ENCODE results near the gene ARHGEF10L.
"Not testable (repeated sequence)": the region's sequence is repeated elsewhere in the genome, so short reads cannot be mapped to it uniquely, and the experiment has no call there.

Gene ARHGEF10L

DNA sequence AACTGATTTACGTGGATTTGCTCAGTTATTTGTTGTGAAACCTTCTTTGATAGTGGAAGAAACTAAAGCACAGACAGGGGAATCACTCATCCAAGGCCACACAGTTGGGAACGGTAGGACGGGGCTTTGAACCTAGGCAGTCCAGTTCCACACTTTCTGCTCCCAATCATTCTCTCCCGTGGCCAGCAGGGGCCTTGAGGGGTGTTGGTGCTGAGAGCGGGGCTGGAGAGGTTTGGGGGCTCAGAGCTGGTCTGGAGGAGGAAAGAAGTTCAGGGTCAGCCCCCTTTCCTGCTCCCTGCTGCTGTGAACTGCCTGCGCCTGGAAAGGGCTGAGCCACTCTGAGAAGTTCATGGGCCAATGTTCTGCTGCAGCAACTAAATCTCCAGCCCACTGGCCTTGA is 184.2 kb downstream of the ARHGEF10L start:
- no peak for DNase-seq

DNA sequence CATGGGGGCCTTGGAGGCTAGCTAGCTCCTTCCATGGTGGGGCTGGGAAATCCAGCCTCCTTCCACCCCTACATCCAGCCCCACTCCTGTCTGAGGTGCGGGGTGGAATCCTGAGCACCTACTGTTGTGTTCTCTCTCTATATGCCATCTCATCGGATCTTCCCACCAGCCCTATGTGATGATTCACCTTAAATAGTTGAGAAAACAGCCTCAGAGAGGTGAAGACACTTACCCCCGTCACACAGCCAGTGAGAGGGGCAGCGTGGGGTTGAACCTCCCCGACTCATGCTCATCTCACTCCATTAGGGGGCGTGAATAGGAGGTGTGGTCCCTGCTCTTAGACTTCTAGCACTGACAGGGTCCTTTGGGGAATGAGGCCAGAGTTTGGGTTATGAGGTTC is 184.7 kb downstream of the ARHGEF10L start:
- DNase-seq: no peak

DNA sequence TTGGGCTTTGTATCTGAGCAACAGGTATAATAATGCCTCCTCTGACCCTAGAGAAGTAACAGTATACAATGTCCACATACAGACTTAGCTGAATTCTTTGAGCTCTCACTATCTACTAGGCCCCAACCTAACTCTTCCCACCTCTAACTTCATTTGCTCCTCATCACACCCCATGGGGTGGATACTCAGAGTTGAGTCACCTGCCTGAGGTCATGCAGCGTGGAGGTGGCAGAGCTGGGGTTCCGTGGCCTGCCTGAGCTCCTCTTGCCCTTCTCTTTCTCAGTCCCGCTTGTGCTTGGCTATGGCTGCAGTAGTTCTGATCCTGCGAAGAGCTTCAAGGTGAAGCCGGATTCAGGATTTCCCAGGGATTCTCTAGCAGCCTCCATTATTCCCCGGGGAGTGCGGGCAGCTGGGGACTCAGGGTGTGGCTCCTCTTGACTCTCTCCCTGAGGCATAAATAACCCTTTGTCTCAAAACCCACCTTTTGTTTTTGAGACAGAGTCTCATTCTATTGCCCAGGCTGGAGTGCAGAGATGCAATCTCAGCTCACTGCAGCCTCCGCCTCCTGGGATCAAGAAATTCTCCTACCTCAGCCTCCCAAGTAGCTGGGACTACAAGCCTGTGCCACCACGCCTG is 185.7 kb downstream of the ARHGEF10L start:
- DNase-seq: no peak

DNA sequence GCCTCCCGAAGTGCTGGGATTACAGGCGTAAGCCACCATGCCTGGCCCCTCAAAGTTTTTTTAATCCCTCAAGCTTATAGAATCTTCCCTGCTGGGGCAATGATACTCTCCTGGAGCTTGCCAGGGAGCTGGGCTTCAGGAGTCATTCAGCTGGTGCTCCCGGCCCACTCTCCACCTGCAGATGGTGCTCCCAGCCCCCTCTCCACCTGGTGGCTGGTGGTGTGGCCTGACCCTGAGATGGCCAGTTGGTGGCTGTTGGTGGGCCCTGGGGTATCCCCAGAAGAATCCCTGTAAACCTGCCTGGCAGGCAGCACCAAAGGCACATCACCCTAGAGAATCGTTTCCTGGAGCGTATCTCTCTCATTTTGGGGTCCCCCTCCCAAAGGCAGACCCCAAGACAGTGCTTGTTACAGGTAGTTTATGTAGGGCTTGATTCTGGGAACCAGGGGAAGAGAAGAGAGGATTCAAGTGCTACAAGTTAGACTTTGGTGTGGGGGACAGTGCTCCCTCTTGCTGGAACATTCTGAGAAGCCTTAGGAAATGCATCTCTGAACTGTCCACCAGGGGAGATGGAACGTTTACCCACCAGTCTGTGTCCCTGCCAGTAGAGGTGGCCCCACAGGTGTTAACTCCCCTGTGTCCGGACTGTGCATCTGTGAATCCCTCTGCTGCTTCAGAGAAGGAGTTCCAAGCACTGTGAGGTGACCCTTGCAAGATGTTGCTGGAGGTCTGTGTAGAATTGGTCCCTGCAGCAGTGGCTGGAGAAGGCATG is 186.5 kb downstream of the ARHGEF10L start:
- no peak for DNase-seq

DNA sequence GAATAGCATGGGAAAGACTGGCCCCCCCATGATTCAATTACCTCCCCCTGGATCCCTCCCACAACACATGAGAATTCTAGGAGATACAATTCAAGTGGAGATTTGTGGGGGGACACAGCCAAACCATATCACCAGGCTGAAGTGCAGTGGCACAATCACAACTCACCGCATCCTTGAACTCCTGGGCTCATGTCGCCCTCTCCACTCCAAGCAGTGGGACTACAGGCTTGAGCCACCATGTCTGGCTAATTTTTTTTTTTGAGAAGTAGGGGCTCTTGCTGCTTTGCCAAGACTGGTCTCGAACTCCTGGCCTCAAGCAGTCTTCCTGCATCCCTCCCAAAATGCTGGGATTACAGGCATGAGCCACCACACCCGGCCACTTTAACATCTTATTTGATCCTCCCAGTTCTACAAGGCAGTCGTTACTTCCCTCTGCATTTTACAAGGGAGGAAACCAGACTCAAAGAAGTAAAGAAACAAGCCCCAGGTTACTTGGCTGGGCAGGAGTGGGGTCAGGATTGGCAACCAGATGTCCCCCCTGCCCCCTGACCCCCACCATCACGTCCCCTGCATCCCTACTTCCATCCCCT is 188.7 kb downstream of the ARHGEF10L start:
- DNase-seq: no peak

DNA sequence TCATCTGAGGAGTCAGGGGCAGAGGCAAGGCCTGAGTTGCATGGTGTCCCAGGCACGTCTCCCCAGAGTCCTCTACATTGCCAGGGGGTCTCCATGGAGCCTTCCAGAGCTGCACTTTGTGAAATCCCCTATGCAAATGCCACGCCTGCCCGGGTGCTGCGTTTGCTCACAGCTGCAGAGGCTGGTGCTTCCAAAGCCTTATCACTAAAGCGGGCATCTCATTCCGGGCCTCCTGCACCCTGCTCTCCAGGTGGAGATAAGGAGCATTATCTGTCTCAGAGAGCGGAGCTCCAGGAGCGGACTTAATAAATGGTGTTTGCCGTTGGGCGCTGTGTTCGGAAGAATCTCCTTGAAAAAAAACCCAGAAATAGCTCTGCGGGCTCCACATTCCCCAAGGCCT is 189.8 kb downstream of the ARHGEF10L start:
- no peak for DNase-seq

DNA sequence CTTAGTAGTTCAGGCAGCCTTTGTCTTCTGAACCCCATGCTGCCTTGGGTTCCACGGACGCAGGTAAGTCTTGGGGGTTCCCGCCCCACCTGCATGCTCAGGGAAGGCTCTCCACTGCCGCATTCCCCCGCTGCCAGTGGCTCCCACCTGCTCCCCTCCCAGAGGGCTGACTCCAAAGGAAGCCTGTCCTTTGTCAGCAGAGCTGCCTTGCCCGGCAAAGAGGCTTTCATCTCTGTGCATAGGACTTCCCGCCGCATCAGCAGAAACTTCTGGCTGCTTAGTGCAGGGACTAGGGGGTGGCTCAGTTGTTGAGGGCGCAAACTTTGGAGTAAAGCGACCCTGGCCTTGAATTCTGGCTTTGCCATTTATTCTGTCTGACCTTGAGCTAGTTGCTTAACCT is 190.4 kb downstream of the ARHGEF10L start:
- no peak for DNase-seq

DNA sequence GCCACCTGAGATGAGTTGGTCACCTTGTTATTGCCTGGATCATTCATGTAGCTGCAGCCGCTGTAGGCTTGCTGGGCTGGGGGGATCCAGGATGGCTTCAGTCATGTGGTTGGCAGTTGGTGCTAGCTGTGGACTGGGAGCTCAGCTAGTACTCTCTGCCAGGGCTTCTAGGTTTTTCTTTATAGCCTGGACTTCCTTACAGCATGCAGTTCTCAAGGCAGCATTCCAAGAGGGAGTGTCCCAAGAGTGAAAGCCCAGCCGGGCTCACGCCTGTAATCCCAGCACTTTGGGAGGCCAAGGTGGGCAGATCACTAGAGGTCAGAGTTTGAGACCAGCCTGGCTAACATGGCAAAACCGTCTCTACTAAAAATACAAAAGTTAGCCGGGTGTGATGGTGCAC is 192.0 kb downstream of the ARHGEF10L start:
- DNase-seq: no peak

DNA sequence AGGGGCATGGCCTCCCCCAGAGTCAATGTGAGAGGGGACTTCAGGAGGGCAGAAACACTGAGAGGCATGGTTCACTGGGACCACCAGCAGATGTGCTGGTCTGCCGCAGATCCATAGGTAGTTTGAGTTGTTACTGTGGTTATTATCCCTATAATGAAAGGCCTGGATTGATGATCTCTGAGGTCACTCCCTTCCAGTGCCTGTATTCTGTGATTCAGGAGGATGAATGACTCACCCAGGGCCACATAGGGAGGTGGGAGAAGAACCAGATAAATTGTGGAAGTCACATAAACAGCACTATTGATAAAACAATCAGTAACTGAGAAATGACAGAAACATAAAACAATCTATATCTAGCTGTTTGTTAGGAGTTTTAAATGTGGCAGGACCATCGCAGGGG is 193.0 kb downstream of the ARHGEF10L start:
- DNase-seq: no peak

DNA sequence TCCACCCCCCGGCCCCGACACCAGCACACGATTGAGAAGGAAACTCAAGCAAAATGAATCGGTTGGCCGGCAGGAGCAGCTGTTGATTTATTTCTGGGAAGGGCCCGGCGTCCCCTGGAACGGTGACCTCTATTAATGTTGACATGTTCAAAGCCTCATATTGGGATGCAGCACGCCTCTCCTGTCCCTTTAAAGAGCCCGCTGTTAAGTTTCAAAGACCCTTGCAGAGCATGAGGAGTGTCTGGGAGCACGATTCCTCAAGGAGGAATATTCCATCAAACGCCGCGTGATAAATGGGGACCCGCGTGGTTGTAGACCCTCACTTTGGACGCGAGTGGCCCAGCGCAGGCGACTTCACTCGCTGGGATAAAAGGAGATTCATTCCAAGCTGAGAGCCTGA is 194.2 kb downstream of the ARHGEF10L start:
- DNase-seq: no peak

DNA sequence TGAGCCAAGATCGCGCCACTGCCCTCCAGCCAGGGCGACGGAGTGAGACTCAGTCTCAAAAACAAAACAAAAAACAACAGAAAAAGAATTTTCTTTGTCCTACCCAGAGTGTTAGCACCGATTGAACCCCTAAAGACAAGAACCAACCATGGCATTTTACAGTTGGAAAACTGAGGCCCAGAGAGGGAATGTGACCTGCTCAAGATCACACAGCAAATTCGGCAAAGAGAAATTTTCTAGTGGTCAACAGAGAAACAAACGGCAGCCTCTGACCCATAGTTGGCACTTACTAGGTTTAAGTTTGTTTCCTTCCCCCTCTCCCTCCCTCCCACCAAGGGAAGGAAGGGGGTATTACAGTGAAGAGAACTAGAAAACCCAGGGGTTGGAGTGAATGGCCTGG is 195.1 kb downstream of the ARHGEF10L start:
- DNase-seq: no peak

DNA sequence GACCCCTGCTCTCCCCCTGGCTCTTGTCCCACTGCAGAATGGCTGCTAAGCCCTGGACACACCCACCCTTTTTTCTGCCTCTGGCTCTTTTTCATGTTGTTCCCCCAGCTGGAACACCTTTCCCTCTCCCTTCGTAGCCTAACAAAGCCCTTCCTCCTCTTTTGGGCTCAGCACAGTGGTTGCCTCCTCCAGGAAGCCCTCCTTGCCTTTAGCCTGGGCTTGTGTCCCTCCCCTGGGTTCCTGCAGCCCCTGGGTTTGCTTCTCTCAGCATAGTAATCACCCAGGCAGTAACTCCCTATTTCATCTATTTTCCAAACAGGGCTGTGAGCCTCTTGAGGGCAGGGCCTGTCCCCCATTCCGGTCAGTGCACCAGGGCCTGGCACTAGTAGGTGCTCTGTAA is 195.8 kb downstream of the ARHGEF10L start:
- no peak for DNase-seq

DNA sequence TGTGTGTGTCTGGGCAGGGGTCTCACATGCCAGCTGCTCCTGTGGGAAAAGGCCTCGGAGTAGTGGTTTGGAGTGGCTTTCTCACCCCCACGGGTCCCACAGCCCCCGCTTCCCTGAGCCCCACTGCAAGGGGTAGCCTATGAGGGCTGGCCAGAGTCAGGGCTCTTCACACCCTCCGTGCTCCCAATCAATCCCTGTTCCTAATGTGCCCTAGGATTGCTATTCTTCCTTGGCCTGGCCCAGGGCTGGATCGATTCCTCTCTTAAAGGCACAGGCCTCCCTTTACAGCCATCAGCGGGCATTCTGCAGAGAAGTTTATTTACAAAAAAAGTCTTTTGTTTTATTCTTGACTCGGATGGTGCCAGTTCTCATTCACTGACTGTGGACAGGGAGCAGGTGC is 196.3 kb downstream of the ARHGEF10L start:
- no peak for DNase-seq

DNA sequence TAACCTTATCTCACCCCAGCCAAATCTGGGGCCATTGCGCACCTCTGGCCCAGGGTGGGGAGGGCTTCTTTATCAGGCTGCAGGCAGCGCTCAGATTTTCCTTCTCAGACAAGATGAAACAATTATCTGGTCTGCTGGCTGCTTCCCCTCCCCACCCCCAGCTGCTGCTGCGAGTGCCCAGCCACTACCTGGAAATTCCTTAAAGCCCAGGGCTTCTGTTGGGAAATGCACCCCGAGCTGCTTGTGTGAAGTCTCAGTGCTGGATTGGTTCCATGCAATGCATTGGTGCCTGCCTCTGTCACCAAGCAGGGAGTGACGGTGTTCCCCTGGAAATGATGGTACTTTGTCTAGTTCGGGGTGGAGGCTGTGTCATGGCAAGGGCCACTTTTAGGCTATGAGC is 197.1 kb downstream of the ARHGEF10L start:
- DNase-seq: no peak

DNA sequence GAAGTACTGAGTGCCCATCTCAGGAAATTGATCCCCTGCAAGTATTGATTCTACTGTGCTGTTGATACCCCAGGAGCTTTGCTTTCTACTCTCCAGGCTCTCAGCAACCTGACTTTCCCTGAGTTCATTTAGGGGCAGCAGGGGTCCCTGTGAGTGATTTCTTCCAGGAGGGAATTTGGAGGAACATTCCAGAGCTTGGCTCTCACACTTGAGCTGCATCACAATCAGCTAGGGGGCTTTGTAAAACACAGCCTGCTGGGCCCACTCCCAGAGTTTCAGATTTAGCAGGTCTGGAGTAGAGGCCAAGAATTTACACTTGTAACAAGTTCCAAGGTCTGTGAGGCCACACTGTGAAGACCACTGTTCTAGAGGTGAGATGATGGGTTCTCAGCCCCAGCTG is 199.6 kb downstream of the ARHGEF10L start:
- DNase-seq: no peak

DNA sequence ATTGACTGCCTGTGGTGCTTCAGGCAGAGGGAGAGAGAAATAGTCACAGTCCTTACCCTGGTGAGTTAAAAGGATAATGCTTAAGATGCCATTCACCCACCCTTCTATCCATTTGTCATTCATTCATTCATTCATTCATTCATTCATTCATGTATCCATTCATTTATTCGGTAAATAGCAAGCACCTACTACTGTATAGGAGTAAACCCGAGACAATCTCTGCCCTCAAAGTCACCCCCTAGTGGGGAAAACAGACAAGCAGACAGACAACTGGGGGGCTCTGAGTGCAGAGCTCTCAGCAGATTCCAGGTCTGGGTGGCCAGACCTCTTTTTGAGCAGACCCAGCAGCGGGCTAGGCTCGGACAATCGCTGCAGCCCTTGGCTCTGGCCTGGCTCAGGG is 201.6 kb downstream of the ARHGEF10L start:
- DNase-seq: no peak

DNA sequence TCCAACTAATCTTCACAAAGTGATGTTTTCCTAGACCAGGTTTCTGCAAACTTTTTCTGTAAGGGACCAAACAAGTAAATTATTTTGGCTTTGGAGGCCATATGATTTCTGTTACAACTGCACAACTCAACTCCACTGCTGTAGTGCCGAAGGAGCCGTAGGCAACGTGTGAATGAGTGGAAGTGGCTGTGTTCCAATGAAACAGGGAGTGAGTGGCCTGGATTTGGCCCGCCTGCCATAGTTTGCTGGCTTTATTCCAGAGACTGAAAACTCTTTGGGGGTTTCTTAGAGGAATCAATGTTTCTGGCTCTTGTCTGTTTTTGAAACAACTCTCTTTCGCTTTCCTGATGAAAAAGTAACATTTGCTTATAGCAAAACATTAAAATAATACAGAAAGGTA is 203.1 kb downstream of the ARHGEF10L start:
- no peak for DNase-seq

DNA sequence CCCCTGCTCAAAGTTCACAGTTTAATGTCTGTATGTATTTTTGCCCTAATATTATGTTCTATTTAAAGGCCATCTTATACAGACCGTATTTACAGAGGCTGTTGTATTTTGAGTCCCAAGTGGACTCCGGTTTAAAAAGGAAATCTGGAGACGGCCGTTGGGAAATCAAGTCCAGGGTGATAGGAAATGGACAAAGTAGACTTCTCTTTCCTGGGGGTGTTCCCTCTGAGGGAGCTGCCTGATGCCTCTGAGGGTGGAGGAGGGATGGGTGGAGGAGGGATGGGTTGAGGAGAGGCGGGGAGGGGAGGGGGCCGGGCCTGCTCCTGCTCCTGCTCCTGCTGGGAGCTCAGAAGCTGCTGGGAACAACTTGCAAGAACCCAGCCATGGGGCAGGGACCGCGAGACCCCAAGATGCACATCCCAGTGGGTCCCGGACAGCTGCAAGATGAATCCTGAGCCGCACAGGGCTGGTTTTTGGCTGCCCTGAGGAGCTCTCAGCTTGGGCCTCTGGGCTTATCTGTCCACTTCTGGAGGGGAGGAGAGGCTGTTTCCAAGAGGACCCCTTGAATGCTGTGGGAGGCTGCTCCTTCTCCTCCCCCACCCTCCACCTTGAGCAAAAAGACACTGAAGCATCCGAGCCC is 203.6 kb downstream of the ARHGEF10L start:
- DNase-seq: no peak

DNA sequence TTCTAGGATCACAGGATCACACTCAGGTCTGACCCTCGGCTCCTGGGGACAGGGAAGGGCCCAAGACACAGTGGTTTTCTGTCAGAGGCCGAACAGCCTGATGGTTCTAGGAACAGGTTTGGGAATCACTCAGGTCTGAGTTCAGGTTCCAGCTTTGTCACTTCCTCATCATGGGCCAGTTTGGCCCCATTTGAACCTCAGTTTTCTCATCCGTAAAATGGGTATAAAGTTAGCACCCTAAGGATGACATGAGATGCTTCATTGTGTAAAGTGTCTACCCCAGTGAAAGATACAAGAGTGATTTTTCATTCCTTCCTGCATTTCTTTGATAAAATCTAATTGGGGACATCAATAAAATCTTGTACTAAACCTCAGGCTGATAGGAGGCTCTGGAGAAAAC is 204.4 kb downstream of the ARHGEF10L start:
- no peak for DNase-seq

DNA sequence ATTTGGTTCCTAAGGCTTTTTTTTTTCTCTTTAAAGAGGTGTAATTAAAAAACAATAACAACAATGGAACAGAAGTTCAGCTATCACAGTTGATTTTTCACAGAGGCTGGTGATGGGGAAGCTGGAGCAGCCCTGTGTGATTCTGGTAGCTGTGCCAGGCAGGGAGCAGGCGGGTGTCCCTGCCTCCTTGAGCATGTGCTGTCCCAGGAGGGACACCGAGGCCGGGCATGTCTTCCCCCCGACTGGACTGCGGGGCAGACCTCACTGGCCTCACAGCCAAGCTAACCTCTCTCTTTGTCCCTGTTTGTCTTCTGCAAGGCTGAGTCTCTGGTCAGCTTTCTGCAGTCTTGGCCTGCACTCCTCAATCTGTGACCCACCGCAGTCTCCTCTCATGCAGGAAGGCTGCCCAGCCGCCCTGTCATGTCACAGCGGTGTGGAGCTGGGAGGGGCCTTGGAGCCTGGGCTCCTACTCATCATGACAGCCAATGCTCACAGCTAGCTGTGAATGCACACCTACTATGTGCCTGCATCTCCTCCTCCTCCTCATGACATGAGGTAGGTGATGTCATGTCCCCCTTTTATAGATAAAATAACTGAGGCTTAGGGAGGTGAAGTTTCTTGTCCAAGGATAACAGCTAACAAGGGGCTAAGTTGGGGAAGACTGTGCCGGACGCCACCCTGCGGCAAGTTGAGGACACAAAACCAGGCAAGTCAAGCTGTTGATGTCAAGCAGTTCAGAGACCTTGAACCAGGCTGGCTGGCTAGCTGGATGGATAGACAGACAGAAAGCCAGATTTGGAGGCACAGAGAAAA is 205.4 kb downstream of the ARHGEF10L start:
- no peak for DNase-seq

DNA sequence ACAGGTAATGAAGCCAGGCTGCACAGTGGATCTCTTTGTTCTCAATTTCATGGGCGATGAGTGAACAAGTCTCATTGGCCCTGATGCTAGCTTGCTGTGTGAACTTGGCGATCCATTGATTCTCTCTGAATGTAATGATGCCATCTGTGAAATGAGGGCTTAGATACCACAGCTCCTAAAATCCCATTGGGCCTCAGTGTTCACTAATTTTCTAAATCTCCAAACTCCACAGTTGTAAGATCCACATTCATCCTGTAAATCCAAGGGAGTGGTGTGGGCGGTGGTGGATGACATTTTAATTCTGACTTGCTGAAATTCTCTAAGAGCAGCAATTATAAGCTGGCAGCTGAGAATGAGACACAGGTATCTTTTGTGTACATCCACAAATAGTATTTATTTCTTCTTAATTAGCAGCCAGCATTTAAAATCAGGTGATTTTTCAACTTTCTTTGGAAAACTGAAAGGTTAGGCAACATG is 206.0 kb downstream of the ARHGEF10L start:
- DNase-seq: no peak

DNA sequence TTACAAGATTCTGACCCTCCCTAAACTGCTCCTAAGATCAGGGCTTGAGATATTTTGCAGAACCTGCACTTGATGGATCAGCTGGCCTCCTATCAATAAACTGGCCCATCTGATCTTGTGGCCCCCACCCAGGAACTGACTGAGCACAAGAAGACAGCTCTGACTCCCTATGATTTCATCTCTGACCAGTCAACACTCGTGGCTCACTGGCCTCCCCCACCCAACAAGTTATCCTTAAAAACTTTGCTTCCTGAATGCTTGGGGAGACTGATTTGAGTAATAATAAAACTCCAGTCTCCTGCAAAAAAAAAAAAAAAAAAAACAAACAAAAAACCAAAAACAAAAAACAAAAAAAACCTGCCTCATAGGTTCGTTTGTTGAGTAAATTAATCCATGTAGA is 206.8 kb downstream of the ARHGEF10L start:
- DNase-seq: not testable (repeated sequence)

DNA sequence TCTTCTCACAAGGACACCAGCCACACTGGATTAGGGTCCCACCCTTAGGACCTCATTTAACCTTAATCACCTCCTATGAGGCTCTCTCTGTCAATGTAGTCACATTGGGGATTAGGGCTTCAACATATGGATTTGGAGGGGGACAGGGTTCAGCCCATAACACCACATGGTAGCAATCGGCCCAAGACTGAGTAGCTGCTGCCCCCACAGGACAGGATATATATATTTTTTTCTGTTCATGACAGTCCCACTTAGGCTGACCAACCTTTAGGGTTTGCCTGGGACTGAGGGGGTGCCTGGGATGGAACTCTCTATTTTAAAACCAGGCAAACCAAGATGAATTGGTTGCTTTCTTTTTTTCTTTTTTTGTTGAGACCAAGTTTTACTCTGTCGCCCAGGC is 207.4 kb downstream of the ARHGEF10L start:
- DNase-seq: no peak
